Measurements from ENCODE around the gene SH3PXD2A. TPM values are rescaled to one million over a fixed set of nuclear protein-coding genes. Genes with fewer than 3 reads are reported as not detected.

SH3PXD2A gene
- total RNA-seq, 1 experiment from 2014 or later = 4.5 TPM

DNA sequence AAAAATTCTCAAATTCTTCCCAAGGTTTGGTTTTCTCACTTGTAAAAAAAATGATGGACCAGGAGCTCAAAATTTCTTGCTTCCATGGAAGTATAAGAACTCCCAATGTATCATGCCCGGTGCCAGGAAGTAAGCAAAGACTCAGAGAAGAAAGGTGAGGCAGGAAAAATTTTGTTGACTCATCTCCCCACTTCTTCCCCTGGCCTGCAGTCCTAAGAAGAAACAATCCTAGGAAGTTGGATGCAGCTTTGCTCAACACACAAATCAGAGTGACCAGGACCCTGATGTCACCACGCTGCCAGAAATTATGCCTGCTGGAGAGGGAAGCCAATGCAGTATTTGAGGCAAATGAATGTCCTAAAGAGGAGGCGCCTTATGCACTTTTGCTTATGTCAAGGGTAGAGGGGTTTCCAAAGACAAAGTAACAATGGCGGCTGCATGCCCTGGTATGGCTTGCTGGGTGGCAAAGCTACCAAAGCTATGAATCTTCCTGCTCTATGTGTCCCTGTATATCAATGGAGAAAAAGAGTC, 198.2 kb downstream of the SH3PXD2A start:
- no peaks in the 10 kb centered on the region for H3K79me2 ChIP-seq (ENCODE audit: insufficient read depth, low read length)
- no peak overlapping the region for H3K9ac ChIP-seq (ENCODE audit: extremely low read depth, insufficient read length, low read length)
- H3K23ac ChIP-seq (ENCODE audit: insufficient read length, low read depth, low read length) = no peak overlapping the region
- no peak overlapping the region for H3K4ac ChIP-seq (ENCODE audit: low read depth, low read length)
- no peak overlapping the region for H3K4me3 Mint-ChIP-seq
- no peak overlapping the region for H4K91ac ChIP-seq (ENCODE audit: insufficient read length, low read depth, low read length)
- no peak overlapping the region for H3T11ph ChIP-seq (ENCODE audit: low read length)
- H4K8ac ChIP-seq (replicated peaks; ENCODE audit: insufficient read length, low read depth, low read length) = no peak overlapping the region
- no peak overlapping the region for H2BK20ac ChIP-seq (ENCODE audit: low read depth, low read length, poor library complexity, severe bottlenecking)
- no peaks in the 10 kb centered on the region for H3K79me1 ChIP-seq (ENCODE audit: insufficient read depth, low read depth, low read length, poor library complexity, severe bottlenecking)
- no peaks in the 10 kb centered on the region for H3K27me3 ChIP-seq (ENCODE audit: insufficient read depth, low read length)
- no peak overlapping the region for H3K4me2 ChIP-seq (ENCODE audit: insufficient read depth, insufficient read length, low read length)
- no peaks in the 10 kb centered on the region for H3K4me1 ChIP-seq (ENCODE audit: insufficient read depth, low read length)
- H2BK120ac ChIP-seq (ENCODE audit: low read depth, low read length, poor library complexity, severe bottlenecking) = no peak overlapping the region
- H3K27ac Mint-ChIP-seq = no peak overlapping the region
- no peak overlapping the region for H4K5ac ChIP-seq (ENCODE audit: insufficient read length, low read depth, low read length)
- H3K23me2 ChIP-seq (ENCODE audit: insufficient read length, low read depth, low read length, poor library complexity, severe bottlenecking) = no peaks in the 10 kb centered on the region
- H3K4me1 Mint-ChIP-seq = peaks cover 25 to 41% of the 10 kb centered on the region in 2 experiments
- no peak overlapping the region for H2BK12ac ChIP-seq (ENCODE audit: insufficient read length, low read depth, low read length)
- H3K9me3 Mint-ChIP-seq = peaks cover 0 to 3% of the 10 kb centered on the region in 2 experiments; a peak in 2 of 5 replicates
- no peaks in the 10 kb centered on the region for H3K27me3 Mint-ChIP-seq (ENCODE audit: low read depth)
- TF ChIP-seq, protein P1, sequence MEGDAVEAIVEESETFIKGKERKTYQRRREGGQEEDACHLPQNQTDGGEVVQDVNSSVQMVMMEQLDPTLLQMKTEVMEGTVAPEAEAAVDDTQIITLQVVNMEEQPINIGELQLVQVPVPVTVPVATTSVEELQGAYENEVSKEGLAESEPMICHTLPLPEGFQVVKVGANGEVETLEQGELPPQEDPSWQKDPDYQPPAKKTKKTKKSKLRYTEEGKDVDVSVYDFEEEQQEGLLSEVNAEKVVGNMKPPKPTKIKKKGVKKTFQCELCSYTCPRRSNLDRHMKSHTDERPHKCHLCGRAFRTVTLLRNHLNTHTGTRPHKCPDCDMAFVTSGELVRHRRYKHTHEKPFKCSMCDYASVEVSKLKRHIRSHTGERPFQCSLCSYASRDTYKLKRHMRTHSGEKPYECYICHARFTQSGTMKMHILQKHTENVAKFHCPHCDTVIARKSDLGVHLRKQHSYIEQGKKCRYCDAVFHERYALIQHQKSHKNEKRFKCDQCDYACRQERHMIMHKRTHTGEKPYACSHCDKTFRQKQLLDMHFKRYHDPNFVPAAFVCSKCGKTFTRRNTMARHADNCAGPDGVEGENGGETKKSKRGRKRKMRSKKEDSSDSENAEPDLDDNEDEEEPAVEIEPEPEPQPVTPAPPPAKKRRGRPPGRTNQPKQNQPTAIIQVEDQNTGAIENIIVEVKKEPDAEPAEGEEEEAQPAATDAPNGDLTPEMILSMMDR (conservative IDR thresholded peaks at IDR 0.05) = no peak
- no peak overlapping the region for H2AFZ ChIP-seq (ENCODE audit: low read length)
- no peaks in the 10 kb centered on the region for H4K20me1 ChIP-seq (ENCODE audit: control insufficient read depth, insufficient read depth, insufficient read length)
- H3K36me3 Mint-ChIP-seq (ENCODE audit: insufficient read depth in 1 of 3, low read depth in 3 of 3) = peaks cover 12 to 20% (median 17%) of the 10 kb centered on the region in 3 experiments; a peak in 6 of 7 replicates
- H2BK5ac ChIP-seq (ENCODE audit: insufficient read length, low read length) = no peak overlapping the region
- no peaks in the 10 kb centered on the region for H3K9me3 ChIP-seq (ENCODE audit: control insufficient read depth, low read depth, low read length)
- no peak for DNase-seq
- no peak overlapping the region for H2AK5ac ChIP-seq (ENCODE audit: insufficient read length, low read length)
- no peak overlapping the region for H3K18ac ChIP-seq (ENCODE audit: insufficient read length, low read depth, low read length)
- H2BK15ac ChIP-seq (ENCODE audit: low read depth, low read length) = no peak overlapping the region
- WGBS (ENCODE audit: extremely low coverage, insufficient read length, low lambda C conversion rate) = no CpG with 5 or more reads among the region's 4 CpGs
- no peak overlapping the region for H3K56ac ChIP-seq (ENCODE audit: insufficient read length, low read depth, low read length)
- H3K14ac ChIP-seq (ENCODE audit: insufficient read depth, low read length) = no peak overlapping the region
- H3K27ac ChIP-seq (ENCODE audit: insufficient read length, low read depth, low read length) = no peak overlapping the region

Measured in H9 (cell line).